Measurements from ENCODE around the gene CETN1.

- TF ChIP-seq CTCF (IDR thresholded peaks at IDR 0.05): no peak
- TF ChIP-seq POLR2A (IDR thresholded peaks at IDR 0.05): no peak
Observed at GRCh38 chr18:621291-622043, 41.3 kb downstream of the CETN1 start.
